Psoas muscle (tissue), 8 donors: Measurements from ENCODE around the gene SMARCAL1. TPM values are rescaled to one million over a fixed set of nuclear protein-coding genes. Genes with fewer than 3 reads are reported as not detected.

Experiments
- ATAC-seq, 4 donors: fragments of 200-7000 bp; cut with Tn5 transposase; one replicate each; pipeline ENCODE4 v1.9.1; 2020; ENCODE audit warnings: moderate library complexity in 3 of 4, mild to moderate bottlenecking in 2 of 4
- DNase-seq, 2 donors: peaks; one replicate each; pipeline ENCODE4 v3.0.0-alpha.2; 2020
- H3K27ac ChIP-seq: fragments of 200-600 bp; one replicate; pipeline ENCODE4 v1.8.0; 2022
- H3K27me3 ChIP-seq, 3 donors: fragments of 200-600 bp in 1 of 3; one replicate each; pipeline versions ENCODE4 v1.6.1 to v1.8.0; 2013 to 2022; ENCODE audit warnings: low read length in 2 of 3, mild to moderate bottlenecking in 2 of 3, moderate library complexity in 1 of 3; ENCODE audit not compliant: insufficient read depth in 3 of 3
- H3K36me3 ChIP-seq, 2 donors: fragments of 200-600 bp in 1 of 2; one replicate each; pipeline versions ENCODE4 v1.6.1 to v1.8.0; 2013 to 2022; ENCODE audit warnings: low read depth in 1 of 2, mild to moderate bottlenecking in 1 of 2, moderate library complexity in 1 of 2; ENCODE audit not compliant: insufficient read depth in 1 of 2
- H3K4me1 ChIP-seq: fragments of 200-600 bp; one replicate; pipeline ENCODE4 v1.8.0; 2022
- H3K4me3 ChIP-seq: fragments of 200-600 bp; one replicate; pipeline ENCODE4 v1.8.0; 2022; ENCODE audit warnings: mild to moderate bottlenecking
- H3K9me3 ChIP-seq: fragments of 200-600 bp; one replicate; pipeline ENCODE4 v1.8.0; 2022
- WGBS, 3 donors: extraction: QIAGEN DNeasy Blood & Tissue Kit; methylation state at CpG; one replicate each; pipeline versions ENCODE4 v1.1.6 to v1.1.7; 2013; 5-methylcytosine and 5-hydroxymethylcytosine counted together
- intact Hi-C, 2 donors: fragments of 100-400 bp; cut with DNase I; formaldehyde crosslinking; loops; one replicate each; pipeline versions ENCODE4 v1.11.0 to v1.14.2; 2022
- polyA plus RNA-seq, 3 donors: library from polyadenylated mRNA; stranded (reverse); fragments of 200-250 nt; gene quantifications; one replicate each; pipeline ENCODE4 v1.2.3, GENCODE V29; 2013
- total RNA-seq, 4 donors: library from RNA; stranded (reverse); fragmentation: NEBNext Ultra II Directional in 2 of 4; extraction: Animal tissue kit (Norgen Biotek cat#: 25700) in 2 of 4; gene quantifications; one replicate each; pipeline versions ENCODE4 v1.2.1 to v1.2.4, GENCODE V29; 2021 to 2023
- TF ChIP-seq, protein P1 (sequence below): fragments of 200-600 bp; IDR thresholded peaks from one replicate; pipeline ENCODE4 v1.8.0; 2022; ENCODE audit warnings: antibody characterized with exemption
- donor health status: healthy with polysubstance abuse.
- donor health status: DM: no; HTN: no; CAD: no; lungs with moderate emphysema.
- donor health status: Bipolar disorder and iron deficiency.
- donor health status: healthy.
- donor health status: DM: yes; HTN: yes; CAD: no.
- donor health status: DM: no; HTN: no; CAD: no.
- donor health status: DM: no; HTN: no; CAD: no.
- donor health status: DM: yes; HTN: yes; CAD: no.

The SMARCAL1 gene
- total and polyA plus RNA-seq, 7 donors, result 7.9 to 18.3 (median 11.4) TPM

DNA sequence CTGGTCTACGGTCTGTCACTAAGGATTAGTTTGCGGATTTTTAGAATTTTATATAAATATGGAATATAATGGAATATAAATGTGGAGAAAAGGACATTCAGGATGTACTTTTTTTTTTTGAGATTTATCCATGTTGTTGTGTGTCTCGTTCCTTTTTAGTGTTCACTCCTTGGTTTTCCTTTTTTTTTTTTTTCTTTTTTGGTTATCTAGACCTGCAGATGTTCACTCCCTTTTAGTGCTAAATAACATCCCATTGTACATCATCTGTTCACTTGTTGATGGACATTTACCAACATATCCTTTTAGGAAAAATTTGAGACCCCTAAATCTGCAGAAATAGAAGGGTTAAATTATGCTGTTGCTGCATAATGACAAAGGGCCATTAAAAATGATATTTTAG lies 60.9 kb downstream of the SMARCAL1 start:
- intact Hi-C loops, result no loop called here
- no peak overlapping the region for H3K27ac ChIP-seq
- H3K4me1 ChIP-seq, result no peaks in the 10 kb centered on the region
- peaks cover 0 to 88% of the 10 kb centered on the region in 2 donors for H3K36me3 ChIP-seq
- H3K4me3 ChIP-seq, result no peak overlapping the region
- TF ChIP-seq, protein P1, sequence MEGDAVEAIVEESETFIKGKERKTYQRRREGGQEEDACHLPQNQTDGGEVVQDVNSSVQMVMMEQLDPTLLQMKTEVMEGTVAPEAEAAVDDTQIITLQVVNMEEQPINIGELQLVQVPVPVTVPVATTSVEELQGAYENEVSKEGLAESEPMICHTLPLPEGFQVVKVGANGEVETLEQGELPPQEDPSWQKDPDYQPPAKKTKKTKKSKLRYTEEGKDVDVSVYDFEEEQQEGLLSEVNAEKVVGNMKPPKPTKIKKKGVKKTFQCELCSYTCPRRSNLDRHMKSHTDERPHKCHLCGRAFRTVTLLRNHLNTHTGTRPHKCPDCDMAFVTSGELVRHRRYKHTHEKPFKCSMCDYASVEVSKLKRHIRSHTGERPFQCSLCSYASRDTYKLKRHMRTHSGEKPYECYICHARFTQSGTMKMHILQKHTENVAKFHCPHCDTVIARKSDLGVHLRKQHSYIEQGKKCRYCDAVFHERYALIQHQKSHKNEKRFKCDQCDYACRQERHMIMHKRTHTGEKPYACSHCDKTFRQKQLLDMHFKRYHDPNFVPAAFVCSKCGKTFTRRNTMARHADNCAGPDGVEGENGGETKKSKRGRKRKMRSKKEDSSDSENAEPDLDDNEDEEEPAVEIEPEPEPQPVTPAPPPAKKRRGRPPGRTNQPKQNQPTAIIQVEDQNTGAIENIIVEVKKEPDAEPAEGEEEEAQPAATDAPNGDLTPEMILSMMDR, result no peak
- DNase-seq, result no peak
- no peak for ATAC-seq
- H3K27me3 ChIP-seq, result no peaks in the 10 kb centered on the region
- no peaks in the 10 kb centered on the region for H3K9me3 ChIP-seq
- 83 to 89% (median 87%) methylated on average over 3 of the region's 3 CpGs for WGBS, 3 donors

- H3K4me3 ChIP-seq, result no peak overlapping the region
- intact Hi-C loops, result no loop called here
- H3K36me3 ChIP-seq, result peaks cover 0 to 89% of the 10 kb centered on the region in 2 donors
- no peak overlapping the region for H3K27ac ChIP-seq
- H3K4me1 ChIP-seq, result no peaks in the 10 kb centered on the region
- 85 to 86% (median 86%) methylated on average over 12 of the region's 12 CpGs for WGBS, 3 donors
- no peaks in the 10 kb centered on the region for H3K9me3 ChIP-seq
- TF ChIP-seq, protein P1, result no peak
- ATAC-seq (no peak), DNase-seq (no peak)
- no peaks in the 10 kb centered on the region for H3K27me3 ChIP-seq
Observed at GRCh38 chr2:216474925-216475670, 62.8 kb downstream of the SMARCAL1 start.

- no peaks in the 10 kb centered on the region for H3K4me1 ChIP-seq
- DNase-seq, result no peak
- TF ChIP-seq, protein P1, result no peak
- no peak overlapping the region for H3K4me3 ChIP-seq
- intact Hi-C loops, result no loop called here
- H3K36me3 ChIP-seq, result peaks cover 0 to 91% of the 10 kb centered on the region in 2 donors
- 86 to 93% (median 91%) methylated on average over 6 of the region's 6 CpGs for WGBS, 3 donors
- no peak for ATAC-seq
- no peak overlapping the region for H3K27ac ChIP-seq
- no peaks in the 10 kb centered on the region for H3K9me3 ChIP-seq
- H3K27me3 ChIP-seq, result no peaks in the 10 kb centered on the region
Observed at GRCh38 chr2:216475767-216476166, 63.5 kb downstream of the SMARCAL1 start.

GRCh38 chr2:216477283-216478035 lies 65.2 kb downstream of the SMARCAL1 start:
- Histone ChIP-seq H3K4me1 (no peaks in the 10 kb centered on the region), H3K27ac (no peak overlapping the region), H3K27me3 (no peaks in the 10 kb centered on the region), H3K4me3 (no peak overlapping the region), H3K36me3 (peaks cover 0 to 92% of the 10 kb centered on the region in 2 donors), H3K9me3 (no peaks in the 10 kb centered on the region)
- intact Hi-C loops, result no loop called here
- DNase-seq, result no peak
- no peak for ATAC-seq
- 69 to 95% (median 91%) methylated on average over 2 of the region's 2 CpGs for WGBS, 3 donors
- TF ChIP-seq, protein P1, result no peak
